HCT116 (cell line): ENCODE data around the gene CLEC16A.

ENCODE experiments used
- CEBPB ChIP-seq: IDR thresholded peaks from 2 replicates; pipeline ENCODE4 v1.6.1; 2012; ENCODE audit warnings: low read depth
- CTCF ChIP-seq, 3 experiments: fragments of 200-600 bp in 1 of 3; sonication (generic) in 1 of 3; IDR thresholded peaks in 2 of 3; conservative IDR thresholded peaks in 1 of 3; 2 replicates each; pipeline ENCODE4 v1.5.1; 2012 to 2017; ENCODE audit warnings: low read depth in 2 of 3, low read length in 2 of 3, antibody characterized with exemption in 1 of 3, borderline replicate concordance in 1 of 3, control low read depth in 1 of 3, mild to moderate bottlenecking in 1 of 3, mixed read lengths in 1 of 3, mixed run types in 1 of 3, moderate library complexity in 1 of 3; ENCODE audit not compliant: insufficient read depth in 1 of 3
- EZH2phosphoT487 ChIP-seq: fragments of 200-600 bp; IDR thresholded peaks from 2 replicates; pipeline ENCODE4 v1.6.1; 2018; ENCODE audit warnings: antibody characterized with exemption, borderline replicate concordance
- JUND ChIP-seq: IDR thresholded peaks from 2 replicates; pipeline ENCODE4 v1.6.1; 2012
- ZFX ChIP-seq: fragments of 450-650 bp; IDR thresholded peaks from 2 replicates; pipeline ENCODE4 v1.6.1; 2017

GRCh38 chr16:10969615-10970014 lies 25.3 kb downstream of the CLEC16A start:
- TF ChIP-seq CTCF (IDR thresholded peaks at IDR 0.05 in 2 of 3, conservative IDR thresholded peaks at IDR 0.05 in 1 of 3; ENCODE audit: borderline replicate concordance in 1 of 3, insufficient read depth in 1 of 3, low read depth in 2 of 3, low read length in 2 of 3), result no peak
- no peak for TF ChIP-seq CEBPB
- no peak for TF ChIP-seq ZFX
- no peak for TF ChIP-seq JUND
- TF ChIP-seq EZH2phosphoT487, result no peak
